ENCODE results near the gene GANC.

GANC gene

GRCh38 chr15:42272939-42273899, at the start of gene GANC, which contains the start of gene TMEM87A (continued):
- peak; percentile 97 for TF ChIP-seq ZNF580 (tag by site-specific recombination; IDR thresholded peaks at IDR 0.05)
- TF ChIP-seq, protein P1, sequence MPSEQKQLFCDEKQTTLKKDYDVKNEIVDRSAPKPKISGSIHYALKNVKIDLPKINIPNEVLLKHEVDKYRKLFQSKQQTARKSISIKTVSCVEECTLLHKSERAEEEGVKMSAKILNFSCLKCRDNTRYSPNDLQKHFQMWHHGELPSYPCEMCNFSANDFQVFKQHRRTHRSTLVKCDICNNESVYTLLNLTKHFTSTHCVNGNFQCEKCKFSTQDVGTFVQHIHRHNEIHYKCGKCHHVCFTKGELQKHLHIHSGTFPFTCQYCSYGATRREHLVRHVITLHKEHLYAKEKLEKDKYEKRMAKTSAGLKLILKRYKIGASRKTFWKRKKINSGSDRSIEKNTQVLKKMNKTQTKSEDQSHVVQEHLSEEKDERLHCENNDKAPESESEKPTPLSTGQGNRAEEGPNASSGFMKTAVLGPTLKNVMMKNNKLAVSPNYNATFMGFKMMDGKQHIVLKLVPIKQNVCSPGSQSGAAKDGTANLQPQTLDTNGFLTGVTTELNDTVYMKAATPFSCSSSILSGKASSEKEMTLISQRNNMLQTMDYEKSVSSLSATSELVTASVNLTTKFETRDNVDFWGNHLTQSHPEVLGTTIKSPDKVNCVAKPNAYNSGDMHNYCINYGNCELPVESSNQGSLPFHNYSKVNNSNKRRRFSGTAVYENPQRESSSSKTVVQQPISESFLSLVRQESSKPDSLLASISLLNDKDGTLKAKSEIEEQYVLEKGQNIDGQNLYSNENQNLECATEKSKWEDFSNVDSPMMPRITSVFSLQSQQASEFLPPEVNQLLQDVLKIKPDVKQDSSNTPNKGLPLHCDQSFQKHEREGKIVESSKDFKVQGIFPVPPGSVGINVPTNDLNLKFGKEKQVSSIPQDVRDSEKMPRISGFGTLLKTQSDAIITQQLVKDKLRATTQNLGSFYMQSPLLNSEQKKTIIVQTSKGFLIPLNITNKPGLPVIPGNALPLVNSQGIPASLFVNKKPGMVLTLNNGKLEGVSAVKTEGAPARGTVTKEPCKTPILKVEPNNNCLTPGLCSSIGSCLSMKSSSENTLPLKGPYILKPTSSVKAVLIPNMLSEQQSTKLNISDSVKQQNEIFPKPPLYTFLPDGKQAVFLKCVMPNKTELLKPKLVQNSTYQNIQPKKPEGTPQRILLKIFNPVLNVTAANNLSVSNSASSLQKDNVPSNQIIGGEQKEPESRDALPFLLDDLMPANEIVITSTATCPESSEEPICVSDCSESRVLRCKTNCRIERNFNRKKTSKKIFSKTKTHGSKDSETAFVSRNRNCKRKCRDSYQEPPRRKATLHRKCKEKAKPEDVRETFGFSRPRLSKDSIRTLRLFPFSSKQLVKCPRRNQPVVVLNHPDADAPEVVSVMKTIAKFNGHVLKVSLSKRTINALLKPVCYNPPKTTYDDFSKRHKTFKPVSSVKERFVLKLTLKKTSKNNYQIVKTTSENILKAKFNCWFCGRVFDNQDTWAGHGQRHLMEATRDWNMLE (tag by site-specific recombination; conservative IDR thresholded peaks at IDR 0.05; ENCODE audit: low read depth): peak; percentile 65
- TF ChIP-seq ZNF501 (tag by site-specific recombination; IDR thresholded peaks at IDR 0.05): peak; percentile 83
- TF ChIP-seq ZNF341 (tag by site-specific recombination; IDR thresholded peaks at IDR 0.05; ENCODE audit: low read depth): peak; percentile 34; the same call in 1 of the 2 replicates
- peak; percentile 76; the same call in 1 of the 2 replicates for TF ChIP-seq OVOL3 (tag by site-specific recombination; IDR thresholded peaks at IDR 0.05)
- peak; percentile 85 for TF ChIP-seq SP2 (tag by site-specific recombination; IDR thresholded peaks at IDR 0.05)
- peak; percentile 14; the same call in 1 of the 2 replicates for TF ChIP-seq ZNF600 (tag by site-specific recombination; IDR thresholded peaks at IDR 0.05)
- TF ChIP-seq ZNF394 (tag by site-specific recombination; IDR thresholded peaks at IDR 0.05; ENCODE audit: borderline replicate concordance): peak; percentile 63; the same call in 1 of the 2 replicates
- no peak for TF ChIP-seq TCF7L2 (IDR thresholded peaks at IDR 0.05; ENCODE audit: borderline replicate concordance, low read depth, low read length)
- TF ChIP-seq GLIS1 (tag by site-specific recombination; IDR thresholded peaks at IDR 0.05): peak; percentile 63
- TF ChIP-seq ZNF114 (tag by site-specific recombination; IDR thresholded peaks at IDR 0.05): no peak
- TF ChIP-seq YY2 (tag by site-specific recombination; IDR thresholded peaks at IDR 0.05): peak; percentile 95
- TF ChIP-seq, protein P2, sequence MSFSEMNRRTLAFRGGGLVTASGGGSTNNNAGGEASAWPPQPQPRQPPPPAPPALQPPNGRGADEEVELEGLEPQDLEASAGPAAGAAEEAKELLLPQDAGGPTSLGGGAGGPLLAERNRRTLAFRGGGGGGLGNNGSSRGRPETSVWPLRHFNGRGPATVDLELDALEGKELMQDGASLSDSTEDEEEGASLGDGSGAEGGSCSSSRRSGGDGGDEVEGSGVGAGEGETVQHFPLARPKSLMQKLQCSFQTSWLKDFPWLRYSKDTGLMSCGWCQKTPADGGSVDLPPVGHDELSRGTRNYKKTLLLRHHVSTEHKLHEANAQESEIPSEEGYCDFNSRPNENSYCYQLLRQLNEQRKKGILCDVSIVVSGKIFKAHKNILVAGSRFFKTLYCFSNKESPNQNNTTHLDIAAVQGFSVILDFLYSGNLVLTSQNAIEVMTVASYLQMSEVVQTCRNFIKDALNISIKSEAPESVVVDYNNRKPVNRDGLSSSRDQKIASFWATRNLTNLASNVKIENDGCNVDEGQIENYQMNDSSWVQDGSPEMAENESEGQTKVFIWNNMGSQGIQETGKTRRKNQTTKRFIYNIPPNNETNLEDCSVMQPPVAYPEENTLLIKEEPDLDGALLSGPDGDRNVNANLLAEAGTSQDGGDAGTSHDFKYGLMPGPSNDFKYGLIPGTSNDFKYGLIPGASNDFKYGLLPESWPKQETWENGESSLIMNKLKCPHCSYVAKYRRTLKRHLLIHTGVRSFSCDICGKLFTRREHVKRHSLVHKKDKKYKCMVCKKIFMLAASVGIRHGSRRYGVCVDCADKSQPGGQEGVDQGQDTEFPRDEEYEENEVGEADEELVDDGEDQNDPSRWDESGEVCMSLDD (tag by site-specific recombination; IDR thresholded peaks at IDR 0.05): peak; percentile 47; the same call in 1 of the 2 replicates
- TF ChIP-seq ZNF692 (tag by site-specific recombination; IDR thresholded peaks at IDR 0.05): peak; percentile 99
- peak; percentile 96 for TF ChIP-seq ZBTB17 (tag by site-specific recombination; IDR thresholded peaks at IDR 0.05)
- no peak for TF ChIP-seq ZNF426 (tag by site-specific recombination; IDR thresholded peaks at IDR 0.05)
- 0 out of 2 replicates have a peak, but pooled peaks have one; percentile 23 for TF ChIP-seq ZNF561 (tag by site-specific recombination; IDR thresholded peaks at IDR 0.05; ENCODE audit: borderline replicate concordance)
- TF ChIP-seq SP7 (tag by site-specific recombination; IDR thresholded peaks at IDR 0.05): peak; percentile 80
- peak; percentile 84 for TF ChIP-seq KLF10 (tag by site-specific recombination; IDR thresholded peaks at IDR 0.05)
- TF ChIP-seq ZSCAN5A (tag by site-specific recombination; IDR thresholded peaks at IDR 0.05): peak; percentile 32; the same call in 1 of the 2 replicates
- no peak for TF ChIP-seq ZNF510 (tag by site-specific recombination; IDR thresholded peaks at IDR 0.05; ENCODE audit: insufficient replicate concordance)
- TF ChIP-seq ZNF169 (tag by site-specific recombination; IDR thresholded peaks at IDR 0.05): no peak
- peak; percentile 83 for TF ChIP-seq ZNF629 (tag by site-specific recombination; IDR thresholded peaks at IDR 0.05)
- TF ChIP-seq KLF9 (tag by site-specific recombination; IDR thresholded peaks at IDR 0.05; ENCODE audit: low read depth): peak; percentile 96
